Embryonic facial prominence (tissue), 1 donor: Measurements from ENCODE around the gene SYT17.

Experiments used
- DNase-seq: peaks from one replicate; pipeline ENCODE4 v3.0.0-alpha.2; 2016; ENCODE audit errors: extremely low spot score

SYT17 gene

GRCh38 chr16:19254611-19255010, 86.6 kb downstream of the SYT17 start:
- DNase-seq, result no peak

DNA sequence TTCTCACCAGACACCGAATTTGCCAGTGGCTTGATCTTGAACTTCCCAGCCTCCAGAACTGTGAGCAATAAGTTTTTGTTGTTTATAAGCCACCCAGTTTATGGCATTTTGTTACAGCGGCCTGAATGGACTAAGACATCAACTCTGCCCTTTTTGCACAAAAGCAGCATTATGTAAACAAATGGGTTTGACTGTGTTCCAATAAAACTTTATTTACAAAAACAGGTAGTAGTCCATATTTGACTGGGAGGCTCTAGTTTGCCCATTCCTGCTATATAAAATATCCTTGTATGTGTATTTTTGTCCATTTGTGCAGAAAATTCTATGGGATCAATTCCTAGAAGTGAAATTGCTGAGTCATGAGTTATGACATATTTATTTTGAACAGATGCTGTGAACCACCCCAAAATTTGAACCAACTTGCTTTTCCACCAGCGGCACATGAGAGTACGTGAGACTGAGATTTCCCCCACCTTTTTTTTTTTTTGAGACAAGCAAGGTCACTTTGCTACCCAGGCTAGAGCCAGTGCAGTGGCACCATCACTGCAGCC, 96.2 kb downstream of the SYT17 start:
- DNase-seq, result no peak

DNA sequence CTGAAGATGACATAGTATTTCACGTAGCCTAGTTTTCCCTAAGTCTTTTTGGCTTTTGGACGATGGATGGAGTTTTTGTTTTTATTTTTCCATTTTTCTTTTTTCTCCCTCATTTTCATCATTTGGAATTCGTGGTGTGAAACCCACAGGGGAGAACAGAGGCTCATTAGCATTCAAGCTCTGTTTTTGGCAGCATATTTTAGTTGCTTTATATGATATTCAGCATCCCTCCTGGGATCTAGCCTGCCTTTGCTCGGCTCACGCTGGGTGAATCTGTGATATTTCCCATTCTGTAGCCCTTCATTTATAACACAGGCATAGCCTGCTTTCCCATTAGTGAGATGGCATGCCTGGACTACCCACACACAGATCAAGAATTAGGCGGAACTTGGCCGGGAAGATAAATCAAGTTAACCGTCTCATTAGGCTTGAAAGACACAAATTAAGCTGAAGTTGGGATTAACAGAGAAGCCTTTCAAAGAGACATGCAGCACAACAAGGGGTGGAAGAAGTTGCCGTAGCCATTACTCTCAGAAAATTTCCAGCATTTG, 97.4 kb downstream of the SYT17 start:
- DNase-seq, result no peak

DNA sequence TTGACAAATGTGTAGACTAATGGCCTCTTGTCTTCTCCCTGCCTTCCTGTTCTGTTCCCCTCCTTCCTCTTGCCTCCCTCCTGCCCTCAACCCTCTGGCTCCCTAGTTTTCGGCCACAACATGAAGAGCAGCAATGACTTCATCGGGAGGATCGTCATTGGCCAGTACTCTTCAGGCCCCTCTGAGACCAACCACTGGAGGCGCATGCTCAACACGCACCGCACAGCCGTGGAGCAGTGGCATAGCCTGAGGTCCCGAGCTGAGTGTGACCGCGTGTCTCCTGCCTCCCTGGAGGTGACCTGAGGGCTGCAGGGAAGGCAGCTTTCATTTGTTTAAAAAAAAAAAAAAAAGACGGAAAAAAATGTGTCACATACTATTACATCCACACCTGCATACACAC, 98.7 kb downstream of the SYT17 start:
- no peak for DNase-seq

DNA sequence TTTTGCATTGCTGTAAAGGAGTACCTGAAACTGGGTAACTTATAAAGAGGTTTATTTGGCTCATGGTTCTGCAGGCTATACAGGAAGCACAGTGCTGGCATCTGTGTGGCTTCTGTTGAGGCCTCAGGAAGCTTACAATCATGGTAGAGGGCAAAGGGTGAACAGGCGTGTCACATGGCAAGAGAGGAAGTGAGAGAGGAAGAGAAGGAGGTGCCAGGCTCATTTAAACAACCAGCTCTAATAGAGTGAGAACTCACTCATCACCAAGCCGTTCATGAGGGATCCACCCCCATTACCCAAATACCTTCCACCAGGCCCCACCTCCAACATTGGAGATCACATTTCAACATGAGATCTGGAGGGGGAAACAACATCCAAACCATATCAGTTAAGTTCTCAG, 101.1 kb downstream of the SYT17 start:
- no peak for DNase-seq

DNA sequence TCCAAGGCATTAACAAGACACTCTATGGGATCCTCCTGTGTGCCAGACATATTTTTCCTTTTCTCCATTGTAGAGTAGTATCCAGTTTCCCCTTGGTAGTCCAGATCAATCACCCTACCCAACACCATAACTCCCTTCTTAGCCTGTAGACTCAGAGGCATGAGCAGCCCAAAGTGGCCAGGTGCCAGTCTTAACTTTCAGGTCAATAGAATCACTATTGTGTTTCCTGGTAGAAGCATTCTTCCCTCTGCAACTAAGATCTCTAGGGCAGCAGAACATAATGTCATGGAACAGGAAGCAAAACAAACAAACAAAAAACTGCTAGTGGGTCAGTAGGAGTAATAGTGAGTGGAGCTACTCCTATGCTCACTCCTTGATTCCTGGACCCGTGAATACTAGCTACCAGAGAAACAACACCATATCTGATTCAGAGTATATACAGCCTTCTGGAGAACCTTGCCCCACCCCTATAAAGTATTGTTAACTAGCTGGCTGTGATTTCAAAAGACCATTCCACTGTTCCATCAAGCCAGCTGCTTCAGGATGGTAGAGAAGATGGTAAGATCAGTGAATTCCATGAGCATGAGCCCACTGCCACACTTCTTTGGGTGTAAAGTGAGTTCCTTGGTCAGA, 106.2 kb downstream of the SYT17 start:
- DNase-seq, result no peak

DNA sequence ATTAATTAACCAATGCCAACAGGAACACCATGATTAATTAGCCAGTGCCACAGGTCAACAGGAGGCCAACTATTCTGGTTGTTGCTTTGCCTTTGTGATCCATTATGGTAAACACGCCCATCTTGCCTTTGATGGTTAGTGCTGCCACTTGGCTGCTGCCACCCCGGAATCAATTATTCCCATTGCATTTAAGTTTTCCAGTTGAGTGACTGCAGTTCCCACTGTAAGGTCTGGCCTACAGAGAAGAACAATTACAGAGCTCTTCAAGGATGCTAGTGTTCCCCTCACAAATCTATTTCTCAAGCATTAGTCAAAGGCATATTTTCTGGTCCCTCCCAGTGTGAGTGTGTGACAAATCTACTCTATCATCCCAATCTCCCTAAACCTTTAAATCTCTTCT, 110.4 kb downstream of the SYT17 start:
- DNase-seq, result no peak

- no peak for DNase-seq
Observed at GRCh38 chr16:19281246-19281645, 113.2 kb downstream of the SYT17 start.

- DNase-seq, result no peak
Observed at GRCh38 chr16:19282101-19282500, 114.1 kb downstream of the SYT17 start.

- no peak for DNase-seq
Observed at GRCh38 chr16:19283637-19284036, 115.6 kb downstream of the SYT17 start.

DNA sequence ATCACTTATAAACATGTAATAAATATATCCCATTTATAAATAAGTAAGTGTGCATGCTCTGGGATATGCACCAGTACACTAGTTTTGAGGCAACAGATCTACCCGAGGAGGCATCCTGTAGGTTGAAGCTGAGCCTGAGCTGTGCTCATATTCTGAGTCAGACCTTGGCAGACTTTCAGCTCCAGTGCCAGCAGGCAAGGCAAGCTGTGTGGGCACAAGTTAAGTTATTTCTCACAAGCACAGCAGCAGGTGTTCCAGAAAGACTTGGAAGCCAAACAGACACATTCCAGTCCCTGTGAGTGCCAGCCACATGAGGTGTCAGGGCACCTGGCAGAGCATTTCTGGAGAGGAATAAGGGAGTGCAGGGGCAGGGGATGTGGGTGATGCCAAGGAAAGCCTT, 116.2 kb downstream of the SYT17 start:
- DNase-seq, result no peak

- DNase-seq, result no peak
Observed at GRCh38 chr16:19285431-19285830, 117.4 kb downstream of the SYT17 start, which contains the start of gene CLEC19A. CLEC19A (plus strand) TSS chr16:19285731; CDS start chr16:19285852, 121 bp downstream.

DNA sequence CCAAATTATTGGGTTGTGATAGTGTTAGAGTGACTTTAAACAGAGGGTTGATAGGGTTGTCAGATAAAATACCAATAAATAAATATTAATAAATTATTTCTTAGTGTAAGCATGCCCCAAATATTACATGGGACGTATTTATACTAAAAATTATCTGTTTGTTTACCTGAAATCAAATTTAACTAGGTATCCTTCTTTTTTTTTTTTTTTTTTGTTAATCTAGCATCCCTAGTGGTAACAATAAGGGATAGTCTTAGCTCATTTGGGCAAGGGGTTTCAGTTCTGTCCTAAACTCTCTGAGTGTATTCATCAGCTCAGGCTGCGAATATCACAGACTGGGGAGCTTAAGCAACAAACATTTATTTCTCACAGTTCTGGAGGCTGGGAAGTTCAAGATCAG, 118.8 kb downstream of the SYT17 start:
- no peak for DNase-seq

DNA sequence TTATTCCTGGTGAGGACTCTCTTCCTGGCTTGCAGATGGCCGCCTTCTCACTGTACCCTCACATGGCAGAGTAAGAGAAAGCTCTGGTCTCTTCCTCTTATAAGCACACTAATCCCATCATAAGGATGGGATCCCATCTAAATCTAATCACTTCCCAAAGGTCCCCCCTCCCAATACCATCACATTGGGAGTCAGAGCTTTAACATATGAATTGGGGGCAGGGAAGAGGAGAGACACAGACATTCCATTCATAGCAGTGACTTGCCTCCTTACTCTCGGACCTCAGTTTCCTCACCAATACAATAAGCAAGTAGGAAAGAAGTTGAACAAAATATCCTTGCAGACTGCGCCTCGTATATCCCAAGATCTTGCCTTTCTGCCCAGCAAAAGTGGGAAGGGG, 119.2 kb downstream of the SYT17 start:
- DNase-seq, result no peak

DNA sequence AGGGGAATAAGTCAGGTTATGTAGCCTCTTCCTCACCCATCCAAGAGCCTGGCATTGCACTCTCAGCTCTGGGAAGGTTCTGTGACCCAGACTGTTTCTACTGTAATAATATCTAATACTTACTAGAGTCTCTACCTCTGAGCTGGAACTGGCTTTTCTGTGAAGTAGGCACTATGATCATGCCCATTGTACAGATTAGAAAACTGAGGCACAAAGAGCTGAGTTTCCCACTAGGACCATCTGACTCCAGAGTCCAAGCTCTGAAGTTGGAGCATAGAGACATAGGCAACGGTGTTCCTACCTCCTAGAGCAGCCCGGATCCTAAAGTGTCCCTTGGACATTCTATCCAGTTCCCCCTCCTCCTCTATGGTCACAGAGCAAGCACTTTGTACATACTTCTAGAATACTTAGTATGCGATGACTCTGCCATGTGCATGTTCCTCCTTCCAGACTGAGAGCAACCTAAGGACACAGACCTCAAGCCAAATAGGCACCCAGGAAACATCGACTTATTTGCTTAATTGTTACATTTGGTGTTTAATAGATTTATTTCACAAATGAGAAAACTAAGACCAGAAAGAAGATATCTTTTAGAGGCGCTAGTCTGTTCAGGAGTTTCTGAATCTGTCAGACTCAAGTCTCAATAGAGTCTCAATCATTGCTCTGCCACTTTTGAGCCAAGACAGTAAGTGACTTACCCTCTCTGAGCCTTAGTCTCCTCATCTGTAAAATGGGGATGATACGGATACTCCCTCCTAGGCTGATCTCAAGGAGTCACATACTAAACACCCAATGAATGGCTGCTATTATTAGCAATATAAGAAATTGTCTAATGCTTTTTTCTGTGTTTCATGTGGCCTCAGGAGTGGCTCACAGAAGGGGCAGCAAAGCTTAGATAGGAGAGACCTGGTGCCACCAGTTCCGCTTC, 121.1 kb downstream of the SYT17 start:
- DNase-seq, result no peak

DNA sequence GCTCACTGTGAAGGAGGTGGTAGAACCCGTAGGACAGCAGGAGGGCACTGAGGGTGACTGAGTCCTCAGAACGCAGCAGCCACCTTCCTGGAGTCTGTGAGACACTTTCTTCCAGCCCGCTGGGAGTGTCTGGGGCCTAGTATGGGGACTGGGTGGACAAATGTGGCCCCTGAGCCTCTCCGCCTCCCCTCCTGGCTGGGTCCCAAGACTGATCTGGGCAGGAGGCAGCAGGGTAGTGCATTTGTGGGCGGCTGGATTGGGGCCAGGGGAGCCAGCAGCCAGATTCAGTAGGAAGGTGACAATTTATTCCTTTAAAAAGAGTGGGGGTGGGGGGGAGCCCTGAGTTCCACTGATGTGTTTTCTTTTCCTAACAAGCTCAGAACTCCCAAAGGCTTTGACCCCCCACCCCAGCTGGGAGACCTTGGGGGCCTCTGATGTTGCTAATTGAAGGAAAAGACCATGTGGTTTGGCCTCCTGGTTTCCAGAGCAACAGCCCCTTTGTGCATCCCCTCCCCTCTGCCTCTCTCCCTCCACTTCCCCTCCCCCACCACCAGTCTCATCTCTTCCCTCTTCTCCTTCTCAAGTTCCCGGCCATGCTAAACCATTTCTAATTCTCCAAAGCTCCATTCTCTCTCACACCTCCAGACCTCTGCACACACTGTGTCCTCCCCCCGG, 121.9 kb downstream of the SYT17 start:
- DNase-seq, result no peak

DNA sequence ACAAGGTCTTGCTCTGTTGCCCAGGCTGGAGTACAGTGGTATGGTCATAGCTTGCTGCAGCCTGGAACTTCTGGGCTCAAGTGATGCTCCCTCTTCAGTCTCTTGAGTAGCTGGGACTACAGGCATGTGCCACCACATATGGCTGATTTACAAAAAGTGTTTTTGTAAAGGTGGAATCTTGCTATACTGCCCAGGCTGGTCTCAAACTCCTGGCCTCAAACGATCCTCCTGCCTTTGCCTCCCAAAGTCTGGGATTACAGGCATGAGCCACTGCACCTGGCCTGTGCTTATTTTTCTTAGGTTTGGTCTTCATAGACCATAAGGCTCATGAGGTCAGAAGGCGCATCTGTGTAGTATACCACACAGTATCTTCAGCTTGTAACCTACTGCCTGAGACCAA, 122.8 kb downstream of the SYT17 start:
- no peak for DNase-seq

GRCh38 chr16:19291475-19291874, 123.4 kb downstream of the SYT17 start:
- DNase-seq, result no peak

GRCh38 chr16:19292186-19292585, 124.1 kb downstream of the SYT17 start:
- no peak for DNase-seq

GRCh38 chr16:19294156-19294649, 126.2 kb downstream of the SYT17 start:
- DNase-seq, result no peak

GRCh38 chr16:19295393-19295792, 127.4 kb downstream of the SYT17 start:
- DNase-seq, result no peak

GRCh38 chr16:19297454-19297853, 129.4 kb downstream of the SYT17 start:
- DNase-seq, result no peak
